OCI-LY7 (cell line): ENCODE measurements around the gene LPIN2. TPM values are rescaled to one million over a fixed set of nuclear protein-coding genes. Genes with fewer than 3 reads are reported as not detected.

Experiments
- BruUV-seq: library from RNA; stranded (reverse); fragments of 400-500 nt; replicated peaks from 2 replicates; lab custom pipeline; 2021; lab: Mats Ljungman, UMichigan
- CTCF ChIA-PET: fragments of 300-600 bp; sonication (Branson Sonifier 250); formaldehyde crosslinking; loops from one replicate; lab custom pipeline; 2022; ENCODE audit warnings: antibody characterized with exemption; ENCODE audit not compliant: unreplicated experiment; lab: Charles Lee
- POLR2A ChIA-PET: fragments of 300-600 bp; sonication (Branson Sonifier 250); formaldehyde crosslinking; loops from one replicate; lab custom pipeline; 2022; ENCODE audit warnings: antibody characterized with exemption; lab: Charles Lee
- DNase-seq: peaks from one replicate; pipeline ENCODE4 v3.0.0-alpha.2; 2015; ENCODE audit warnings: low spot score
- H2AFZ ChIP-seq: fragments of 200-600 bp; sonication (generic), shearing (Covaris generic); 2 replicates; pipeline ENCODE4 v1.6.1; 2014; ENCODE audit warnings: mild to moderate bottlenecking, antibody characterized with exemption, low read length, moderate library complexity
- H3K27ac ChIP-seq: fragments of 200-600 bp; sonication (generic); 2 replicates; pipeline ENCODE4 v1.5.1; 2014; ENCODE audit warnings: mixed run types, low read depth, mild to moderate bottlenecking, moderate library complexity, low read length, inconsistent platforms; ENCODE audit not compliant: poor library complexity, severe bottlenecking
- H3K36me3 ChIP-seq: fragments of 200-600 bp; sonication (generic); 2 replicates; pipeline ENCODE4 v1.6.1; 2014; ENCODE audit warnings: mild to moderate bottlenecking, antibody characterized with exemption, low read length, moderate library complexity, mixed read lengths; ENCODE audit not compliant: insufficient read depth
- H3K4me1 ChIP-seq: fragments of 200-600 bp; sonication (generic); 2 replicates; pipeline ENCODE4 v1.5.1; 2014; ENCODE audit warnings: mild to moderate bottlenecking, low read length; ENCODE audit not compliant: insufficient read depth, poor library complexity, severe bottlenecking
- H3K4me2 ChIP-seq: fragments of 200-600 bp; sonication (generic); 2 replicates; pipeline ENCODE4 v1.6.1; 2014; ENCODE audit warnings: mild to moderate bottlenecking, low read length
- H3K4me3 ChIP-seq: fragments of 200-600 bp; sonication (generic); 2 replicates; pipeline ENCODE4 v1.5.1; 2014; ENCODE audit warnings: mild to moderate bottlenecking, low read depth, low read length; ENCODE audit not compliant: poor library complexity, severe bottlenecking
- H3K79me2 ChIP-seq: fragments of 200-600 bp; sonication (generic); 2 replicates; pipeline ENCODE4 v1.6.1; 2016; ENCODE audit warnings: low read depth, mild to moderate bottlenecking, low read length, moderate library complexity, mixed read lengths; ENCODE audit not compliant: insufficient read depth
- H3K9me2 ChIP-seq: fragments of 200-600 bp; sonication (generic); 2 replicates; pipeline ENCODE4 v1.6.1; 2016; ENCODE audit warnings: mild to moderate bottlenecking, low read length, mixed read lengths; ENCODE audit not compliant: insufficient read depth
- H3K9me3 ChIP-seq: fragments of 200-600 bp; sonication (generic); 2 replicates; pipeline ENCODE4 v1.6.1; 2014; ENCODE audit warnings: mild to moderate bottlenecking, mixed run types, low read length, mixed read lengths
- H4K20me1 ChIP-seq: fragments of 200-600 bp; sonication (generic); 2 replicates; pipeline ENCODE4 v1.6.1; 2014; ENCODE audit warnings: mild to moderate bottlenecking, antibody characterized with exemption, low read length, moderate library complexity, mixed read lengths; ENCODE audit not compliant: insufficient read depth
- EZH2phosphoT487 ChIP-seq: fragments of 200-600 bp; sonication (generic); IDR thresholded peaks from 2 replicates; pipeline ENCODE4 v1.6.1; 2018; ENCODE audit warnings: low read depth, borderline replicate concordance, mild to moderate bottlenecking, mixed run types, antibody characterized with exemption, low read length, moderate library complexity, mixed read lengths
- intact Hi-C: fragments of 100-400 bp; cut with micrococcal nuclease; formaldehyde crosslinking; loops from one replicate; pipeline ENCODE4 v1.10.0; 2022; ENCODE audit not compliant: unreplicated experiment
- small RNA-seq: library from RNA; depleted of rRNA; stranded (forward); fragments of <200 nt; gene quantifications from one replicate; pipeline ENCODE3, GENCODE V24; 2014
- total RNA-seq, 2 experiments: library from RNA; depleted of rRNA in 1 of 2; stranded (reverse); fragments of >200 nt in 1 of 2; shearing (Covaris generic) in 1 of 2; gene quantifications; 2 replicates each; pipeline ENCODE4 v1.2.3, GENCODE V29; 2014 to 2022
- TF ChIP-seq, protein P1 (sequence below): fragments of 200-600 bp; sonication (generic); conservative IDR thresholded peaks from 2 replicates; pipeline ENCODE4 v1.5.1; 2014; ENCODE audit warnings: mild to moderate bottlenecking, antibody characterized with exemption, low read length, moderate library complexity, mixed read lengths

The LPIN2 gene
- total RNA-seq, 2 experiments from 2014 or later = 18.9 to 20.1 TPM

DNA sequence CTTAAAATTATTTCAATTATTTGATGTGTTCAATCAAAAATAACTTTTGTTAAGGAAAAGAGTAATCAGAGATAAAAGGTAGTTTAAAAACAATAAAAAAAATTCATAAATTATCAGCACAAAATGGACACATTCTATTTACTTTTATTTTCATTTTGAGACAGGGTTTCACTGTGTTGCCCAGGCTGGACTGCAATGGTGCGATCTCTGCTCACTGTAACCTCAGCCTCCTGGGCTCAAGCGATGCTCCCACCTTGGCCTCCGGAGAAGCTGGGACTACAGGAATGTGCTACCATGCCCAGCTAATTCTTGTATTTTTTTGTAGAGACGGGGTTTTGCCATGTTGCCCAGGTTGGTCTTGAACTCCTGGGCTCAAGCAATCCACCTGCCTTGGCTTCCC lies 47.1 kb downstream of the LPIN2 start:
- Histone ChIP-seq H3K4me3 (no peak overlapping the region), H4K20me1 (no peaks in the 10 kb centered on the region), H3K27ac (no peak overlapping the region), H3K9me2 (no peaks in the 10 kb centered on the region), H2AFZ (no peak overlapping the region), H3K36me3 (no peaks in the 10 kb centered on the region), H3K4me2 (no peak overlapping the region), H3K79me2 (peaks cover 37% of the 10 kb centered on the region; the same call in 1 of the 2 replicates), H3K4me1 (peaks cover 39% of the 10 kb centered on the region), H3K9me3 (no peaks in the 10 kb centered on the region)
- no TSS peak for BruUV-seq
- TF ChIP-seq EZH2phosphoT487 = no peak
- TF ChIP-seq, protein P1, sequence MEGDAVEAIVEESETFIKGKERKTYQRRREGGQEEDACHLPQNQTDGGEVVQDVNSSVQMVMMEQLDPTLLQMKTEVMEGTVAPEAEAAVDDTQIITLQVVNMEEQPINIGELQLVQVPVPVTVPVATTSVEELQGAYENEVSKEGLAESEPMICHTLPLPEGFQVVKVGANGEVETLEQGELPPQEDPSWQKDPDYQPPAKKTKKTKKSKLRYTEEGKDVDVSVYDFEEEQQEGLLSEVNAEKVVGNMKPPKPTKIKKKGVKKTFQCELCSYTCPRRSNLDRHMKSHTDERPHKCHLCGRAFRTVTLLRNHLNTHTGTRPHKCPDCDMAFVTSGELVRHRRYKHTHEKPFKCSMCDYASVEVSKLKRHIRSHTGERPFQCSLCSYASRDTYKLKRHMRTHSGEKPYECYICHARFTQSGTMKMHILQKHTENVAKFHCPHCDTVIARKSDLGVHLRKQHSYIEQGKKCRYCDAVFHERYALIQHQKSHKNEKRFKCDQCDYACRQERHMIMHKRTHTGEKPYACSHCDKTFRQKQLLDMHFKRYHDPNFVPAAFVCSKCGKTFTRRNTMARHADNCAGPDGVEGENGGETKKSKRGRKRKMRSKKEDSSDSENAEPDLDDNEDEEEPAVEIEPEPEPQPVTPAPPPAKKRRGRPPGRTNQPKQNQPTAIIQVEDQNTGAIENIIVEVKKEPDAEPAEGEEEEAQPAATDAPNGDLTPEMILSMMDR = no peak
- CTCF ChIA-PET = no interaction called here
- DNase-seq = no peak
- POLR2A ChIA-PET = interaction anchor here (1.0 to 10.1 kb wide), 2 partner anchors 9 to 49 kb away, joined by 3 to 158 read pairs; no protein-coding TSS in a partner anchor
- intact Hi-C loops = no loop called here

GRCh38 chr18:2964361-2965010 lies 48.5 kb downstream of the LPIN2 start:
- Histone ChIP-seq H4K20me1 (no peaks in the 10 kb centered on the region), H3K4me1 (peaks cover 50% of the 10 kb centered on the region), H2AFZ (no peak overlapping the region), H3K4me3 (no peak overlapping the region), H3K4me2 (no peak overlapping the region), H3K27ac (no peak overlapping the region), H3K9me2 (no peaks in the 10 kb centered on the region), H3K79me2 (peaks cover 37% of the 10 kb centered on the region; the same call in 1 of the 2 replicates), H3K36me3 (no peaks in the 10 kb centered on the region), H3K9me3 (no peaks in the 10 kb centered on the region)
- intact Hi-C loops = no loop called here
- DNase-seq = no peak
- ChIA-PET POLR2A (interaction anchor here (0.6 to 10.1 kb wide), 3 partner anchors 10 to 48 kb away, joined by 3 to 158 read pairs (median 3); no protein-coding TSS in a partner anchor), CTCF (no interaction called here)
- BruUV-seq = no TSS peak
- TF ChIP-seq EZH2phosphoT487 = no peak
- TF ChIP-seq, protein P1 = no peak

Small RNA genes within 50 kb of the gene (small RNA-seq; reads per million reads assigned to genes)
- not detected for gene RF00156

Other genes with a start within 250 kb of the LPIN2 start
- gene EMILIN2, start 166.1 kb downstream of the LPIN2 start, total RNA-seq (2014; rRNA removed; shearing (Covaris generic)) = 0.46 and 1.4 TPM in 2 replicates
- 0.15 and 0.39 TPM in 2 replicates for gene EMILIN2, start 166.1 kb downstream of the LPIN2 start, total RNA-seq (2022)
- gene MYOM1, start 206.8 kb upstream of the LPIN2 start, total RNA-seq (2014; rRNA removed; shearing (Covaris generic)) = 3.8 and 5.7 TPM in 2 replicates
- 2.3 and 2.4 TPM in 2 replicates for gene MYOM1, start 206.8 kb upstream of the LPIN2 start, total RNA-seq (2022)
- gene MYL12A, start 234.7 kb upstream of the LPIN2 start, total RNA-seq (2014; rRNA removed; shearing (Covaris generic)) = 377 and 423 TPM in 2 replicates
- 301 TPM in 2 replicates for gene MYL12A, start 234.7 kb upstream of the LPIN2 start, total RNA-seq (2022)
- gene MYL12B, start 249.0 kb upstream of the LPIN2 start, total RNA-seq (2014; rRNA removed; shearing (Covaris generic)) = 240 and 260 TPM in 2 replicates
- 222 and 230 TPM in 2 replicates for gene MYL12B, start 249.0 kb upstream of the LPIN2 start, total RNA-seq (2022)